Hepatocyte (in vitro differentiated cells): ENCODE data around the gene CPLANE1.

Source experiments
- CTCF ChIP-seq: fragments of 200-600 bp; sonication (generic); IDR thresholded peaks from 2 replicates; pipeline ENCODE4 v1.5.1; 2016; ENCODE audit warnings: antibody characterized with exemption, mild to moderate bottlenecking; ENCODE audit not compliant: poor library complexity
- EZH2 ChIP-seq: fragments of 200-600 bp; sonication (generic); IDR thresholded peaks from 2 replicates; pipeline ENCODE4 v1.6.1; 2016; ENCODE audit warnings: antibody characterized with exemption, mild to moderate bottlenecking, borderline replicate concordance

- TF ChIP-seq CTCF, result no peak
- TF ChIP-seq EZH2, result no peak
These were observed 78.3 kb downstream of the CPLANE1 start for GRCh38 chr5:37170856-37171255.
